OCI-LY1 (cell line): ENCODE data around the gene POU2F1.

Experiments
- H2AFZ ChIP-seq: fragments of 200-600 bp; sonication (generic), shearing (Covaris generic); 2 replicates; pipeline ENCODE4 v1.6.0; 2014; ENCODE audit warnings: antibody characterized with exemption, mild to moderate bottlenecking, low read length
- H3F3A ChIP-seq: fragments of 200-600 bp; sonication (generic), shearing (Covaris generic); 2 replicates; pipeline ENCODE4 v1.6.0; 2014; ENCODE audit warnings: mild to moderate bottlenecking, antibody characterized with exemption, low read length, moderate library complexity; ENCODE audit not compliant: insufficient read depth
- H3K27ac ChIP-seq: fragments of 200-600 bp; sonication (generic); 2 replicates; pipeline ENCODE4 v1.5.1; 2014; ENCODE audit warnings: low read length, mixed run types, mild to moderate bottlenecking, low read depth; ENCODE audit not compliant: poor library complexity, severe bottlenecking
- H3K27me3 ChIP-seq: fragments of 200-600 bp; sonication (generic); 2 replicates; pipeline ENCODE4 v1.6.0; 2014; ENCODE audit warnings: antibody characterized with exemption, mild to moderate bottlenecking, low read length, moderate library complexity; ENCODE audit not compliant: insufficient read depth
- H3K36me3 ChIP-seq: fragments of 200-600 bp; sonication (generic); 2 replicates; pipeline ENCODE4 v1.6.1; 2014; ENCODE audit warnings: mild to moderate bottlenecking, antibody characterized with exemption, low read length, moderate library complexity, mixed read lengths; ENCODE audit not compliant: insufficient read depth
- H3K4me1 ChIP-seq: fragments of 200-600 bp; sonication (generic); 2 replicates; pipeline ENCODE4 v1.5.1; 2014; ENCODE audit warnings: mild to moderate bottlenecking, low read length, moderate library complexity; ENCODE audit not compliant: insufficient read depth, severe bottlenecking
- H3K4me2 ChIP-seq: fragments of 200-600 bp; sonication (generic), shearing (Covaris generic); 2 replicates; pipeline ENCODE4 v1.6.1; 2014; ENCODE audit warnings: low read length
- H3K4me3 ChIP-seq: fragments of 200-600 bp; sonication (generic); 2 replicates; pipeline ENCODE4 v1.5.1; 2014; ENCODE audit warnings: low read length, low read depth, mild to moderate bottlenecking, mixed read lengths; ENCODE audit not compliant: poor library complexity, severe bottlenecking
- H3K79me2 ChIP-seq: fragments of 200-600 bp; shearing (Covaris generic); 2 replicates; pipeline ENCODE4 v1.6.1; 2016; ENCODE audit warnings: mixed run types, low read length, mixed read lengths; ENCODE audit not compliant: insufficient read depth
- H3K9ac ChIP-seq: fragments of 200-600 bp; sonication (generic), shearing (Covaris generic); 2 replicates; pipeline ENCODE4 v1.6.1; 2014; ENCODE audit warnings: mild to moderate bottlenecking, low read length, mixed read lengths
- H3K9me2 ChIP-seq: fragments of 200-600 bp; sonication (generic), shearing (Covaris generic); 2 replicates; pipeline ENCODE4 v1.6.1; 2014; ENCODE audit warnings: low read depth, mild to moderate bottlenecking, low read length, mixed read lengths
- H3K9me3 ChIP-seq: fragments of 200-600 bp; shearing (Covaris generic); 2 replicates; pipeline ENCODE4 v1.6.1; 2014; ENCODE audit warnings: low read length, mixed read lengths
- H4K20me1 ChIP-seq: fragments of 200-600 bp; sonication (generic), shearing (Covaris generic); 2 replicates; pipeline ENCODE4 v1.6.0; 2016; ENCODE audit warnings: mild to moderate bottlenecking, low read length; ENCODE audit not compliant: insufficient read depth
- CTCF ChIP-seq: fragments of 200-600 bp; sonication (generic), shearing (Covaris generic); IDR thresholded peaks from 2 replicates; pipeline ENCODE4 v1.5.1; 2017; ENCODE audit warnings: mild to moderate bottlenecking, antibody characterized with exemption, low read length, moderate library complexity, mixed read lengths
- EZH2 ChIP-seq: fragments of 200-600 bp; sonication (generic), shearing (Covaris generic); IDR thresholded peaks from 2 replicates; pipeline ENCODE4 v1.8.0; 2017; ENCODE audit warnings: borderline replicate concordance, mixed run types, mild to moderate bottlenecking, antibody characterized with exemption, low read length, moderate library complexity, mixed read lengths

Gene POU2F1

GRCh38 chr1:167371030-167371429, 150.3 kb downstream of the POU2F1 start:
- Histone ChIP-seq H3K79me2 (peaks cover 9% of the 10 kb centered on the region; the same call in 1 of the 2 replicates), H3F3A (0 out of 2 replicates have a peak, but pooled peaks cover 5% of the 10 kb centered on the region), H3K9ac (no peak overlapping the region), H3K9me3 (no peaks in the 10 kb centered on the region), H3K4me2 (no peak overlapping the region), H2AFZ (no peak overlapping the region), H3K27me3 (no peaks in the 10 kb centered on the region), H3K27ac (no peak overlapping the region), H3K4me3 (no peak overlapping the region), H3K36me3 (peaks cover 90% of the 10 kb centered on the region), H3K4me1 (no peaks in the 10 kb centered on the region), H3K9me2 (no peaks in the 10 kb centered on the region), H4K20me1 (no peaks in the 10 kb centered on the region)
- TF ChIP-seq EZH2 (no peak), CTCF (no peak)

- H3K27ac ChIP-seq: no peak overlapping the region
- peaks cover 87% of the 10 kb centered on the region for H3K36me3 ChIP-seq
- no peaks in the 10 kb centered on the region for H4K20me1 ChIP-seq
- H2AFZ ChIP-seq: no peak overlapping the region
- H3K79me2 ChIP-seq: peaks cover 6% of the 10 kb centered on the region; the same call in 1 of the 2 replicates
- H3K4me2 ChIP-seq: no peak overlapping the region
- no peaks in the 10 kb centered on the region for H3K9me2 ChIP-seq
- H3K9me3 ChIP-seq: no peaks in the 10 kb centered on the region
- TF ChIP-seq EZH2 (no peak), CTCF (no peak)
- 0 out of 2 replicates have a peak, but pooled peaks cover 5% of the 10 kb centered on the region for H3F3A ChIP-seq
- no peak overlapping the region for H3K4me3 ChIP-seq
- no peaks in the 10 kb centered on the region for H3K4me1 ChIP-seq
- no peaks in the 10 kb centered on the region for H3K27me3 ChIP-seq
- no peak overlapping the region for H3K9ac ChIP-seq
Observed at GRCh38 chr1:167373398-167373797, 152.7 kb downstream of the POU2F1 start.

GRCh38 chr1:167373986-167374385, 153.3 kb downstream of the POU2F1 start:
- Histone ChIP-seq H3K4me2 (no peak overlapping the region), H3K4me3 (no peak overlapping the region), H3F3A (0 out of 2 replicates have a peak, but pooled peaks cover 5% of the 10 kb centered on the region), H3K36me3 (peaks cover 86% of the 10 kb centered on the region), H4K20me1 (no peaks in the 10 kb centered on the region), H3K79me2 (peaks cover under 1% of the 10 kb centered on the region; the same call in 1 of the 2 replicates), H3K9me3 (no peaks in the 10 kb centered on the region), H3K27me3 (no peaks in the 10 kb centered on the region), H3K27ac (no peak overlapping the region), H2AFZ (no peak overlapping the region), H3K9ac (no peak overlapping the region), H3K9me2 (no peaks in the 10 kb centered on the region), H3K4me1 (no peaks in the 10 kb centered on the region)
- TF ChIP-seq CTCF: no peak
- TF ChIP-seq EZH2: no peak
